PC-9 (cell line): ENCODE measurements around the gene TSNAX.

Experiments used
- EZH2 ChIP-seq: fragments of 200-600 bp; sonication (generic); IDR thresholded peaks from 2 replicates; pipeline ENCODE4 v1.8.0; 2017; ENCODE audit warnings: antibody characterized with exemption, low read depth
- TF ChIP-seq, protein P1 (sequence below): fragments of 200-600 bp; sonication (generic); conservative IDR thresholded peaks from 2 replicates; pipeline ENCODE4 v1.6.1; 2017; ENCODE audit warnings: mixed run types, antibody characterized with exemption, mild to moderate bottlenecking, moderate library complexity

GRCh38 chr1:231591466-231591865 lies 63.0 kb downstream of the TSNAX start:
- TF ChIP-seq, protein P1, sequence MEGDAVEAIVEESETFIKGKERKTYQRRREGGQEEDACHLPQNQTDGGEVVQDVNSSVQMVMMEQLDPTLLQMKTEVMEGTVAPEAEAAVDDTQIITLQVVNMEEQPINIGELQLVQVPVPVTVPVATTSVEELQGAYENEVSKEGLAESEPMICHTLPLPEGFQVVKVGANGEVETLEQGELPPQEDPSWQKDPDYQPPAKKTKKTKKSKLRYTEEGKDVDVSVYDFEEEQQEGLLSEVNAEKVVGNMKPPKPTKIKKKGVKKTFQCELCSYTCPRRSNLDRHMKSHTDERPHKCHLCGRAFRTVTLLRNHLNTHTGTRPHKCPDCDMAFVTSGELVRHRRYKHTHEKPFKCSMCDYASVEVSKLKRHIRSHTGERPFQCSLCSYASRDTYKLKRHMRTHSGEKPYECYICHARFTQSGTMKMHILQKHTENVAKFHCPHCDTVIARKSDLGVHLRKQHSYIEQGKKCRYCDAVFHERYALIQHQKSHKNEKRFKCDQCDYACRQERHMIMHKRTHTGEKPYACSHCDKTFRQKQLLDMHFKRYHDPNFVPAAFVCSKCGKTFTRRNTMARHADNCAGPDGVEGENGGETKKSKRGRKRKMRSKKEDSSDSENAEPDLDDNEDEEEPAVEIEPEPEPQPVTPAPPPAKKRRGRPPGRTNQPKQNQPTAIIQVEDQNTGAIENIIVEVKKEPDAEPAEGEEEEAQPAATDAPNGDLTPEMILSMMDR = no peak
- no peak for TF ChIP-seq EZH2
